H1 (cell line): ENCODE measurements around the gene CR2. TPM values are rescaled to one million over a fixed set of nuclear protein-coding genes. Genes with fewer than 3 reads are reported as not detected.
A peak's percentile ranks its signal among the peaks of the same experiment; 100 is the strongest.

Experiments used
- CTCF ChIA-PET: fragments of 300-600 bp; sonication (Branson Sonifier 250); formaldehyde crosslinking; loops from one replicate; lab custom pipeline; 2021; ENCODE audit not compliant: partially characterized antibody; lab: Charles Lee
- POLR2A ChIA-PET: fragments of 300-600 bp; sonication (Branson Sonifier 250); formaldehyde crosslinking; loops from one replicate; lab custom pipeline; 2021; ENCODE audit warnings: inconsistent platforms; ENCODE audit not compliant: partially characterized antibody; lab: Charles Lee
- DNase-seq, 2 experiments: peaks; one replicate each; pipeline versions ENCODE4 v3.0.0 to v3.0.0-alpha.2; 2010 to 2022; ENCODE audit warnings: low spot score in 2 of 2, low read depth in 1 of 2, mixed read lengths in 1 of 2
- FAIRE-seq: peaks from 2 replicates; lab custom pipeline; 2011; peaks lifted over from hg19 to GRCh38; lab: Jason Lieb, UNC
- H2AFZ ChIP-seq: 2 replicates; pipeline ENCODE4 v1.8.1; 2012; ENCODE audit warnings: low read length, inconsistent platforms
- H2AK5ac ChIP-seq: 2 replicates; pipeline ENCODE4 v1.6.1; 2013; ENCODE audit warnings: low read depth, low read length
- H2BK120ac ChIP-seq: replicated peaks from 2 replicates; pipeline ENCODE3; 2013; ENCODE audit warnings: low read depth, low read length, inconsistent platforms
- H2BK12ac ChIP-seq: 2 replicates; pipeline ENCODE4 v1.6.1; 2013; ENCODE audit warnings: low read depth, low read length
- H2BK15ac ChIP-seq: 2 replicates; pipeline ENCODE4 v1.6.1; 2013; ENCODE audit warnings: low read length
- H2BK20ac ChIP-seq: 2 replicates; pipeline ENCODE4 v1.6.1; 2013; ENCODE audit warnings: low read length
- H2BK5ac ChIP-seq: 2 replicates; pipeline ENCODE4 v1.6.1; 2013; ENCODE audit warnings: low read depth, low read length
- H3K14ac ChIP-seq: 2 replicates; pipeline ENCODE4 v1.6.1; 2013; ENCODE audit warnings: inconsistent platforms; ENCODE audit not compliant: insufficient read length
- H3K18ac ChIP-seq: 2 replicates; pipeline ENCODE4 v1.6.1; 2013; ENCODE audit warnings: low read length; ENCODE audit errors: extremely low read depth
- H3K23ac ChIP-seq: 2 replicates; pipeline ENCODE4 v1.6.1; 2013; ENCODE audit warnings: inconsistent platforms; ENCODE audit not compliant: insufficient read length
- H3K23me2 ChIP-seq: 2 replicates; pipeline ENCODE4 v1.6.1; 2013; ENCODE audit warnings: low read depth, low read length
- H3K27ac ChIP-seq: 2 replicates; pipeline ENCODE4 v1.6.1; 2011; ENCODE audit warnings: low read depth, low read length, inconsistent platforms
- H3K27me3 ChIP-seq, 4 experiments: replicated peaks in 1 of 4; 1 replicate in 1 of 4; 2 replicates in 3 of 4; pipeline versions ENCODE4 v1.6.1 to v1.8.1; 2011 to 2013; ENCODE audit warnings: low read length in 3 of 4, mild to moderate bottlenecking in 3 of 4, inconsistent platforms in 2 of 4, mixed read lengths in 2 of 4, moderate library complexity in 1 of 4; ENCODE audit not compliant: control insufficient read depth in 3 of 4, insufficient read depth in 3 of 4; ENCODE audit errors: extremely low read depth in 1 of 4
- H3K36me3 ChIP-seq, 4 experiments: 2 replicates each; pipeline versions ENCODE4 v1.6.1 to v1.8.1; 2011 to 2013; ENCODE audit warnings: mild to moderate bottlenecking in 4 of 4, low read length in 3 of 4, moderate library complexity in 2 of 4, control low read depth in 1 of 4, inconsistent platforms in 1 of 4; ENCODE audit not compliant: insufficient read depth in 4 of 4, control insufficient read depth in 2 of 4
- H3K4ac ChIP-seq: replicated peaks from 2 replicates; pipeline ENCODE3; 2013; ENCODE audit warnings: low read length, low read depth, mixed read lengths, inconsistent platforms; ENCODE audit not compliant: insufficient read length
- H3K4me1 ChIP-seq, 4 experiments: replicated peaks in 1 of 4; 1 replicate in 1 of 4; 2 replicates in 3 of 4; pipeline versions ENCODE4 v1.6.1 to v1.8.1; 2011 to 2013; ENCODE audit warnings: low read length in 3 of 4, inconsistent platforms in 2 of 4, mixed read lengths in 1 of 4; ENCODE audit not compliant: insufficient read depth in 4 of 4, control insufficient read depth in 3 of 4
- H3K4me2 ChIP-seq, 2 experiments: 2 replicates each; pipeline versions ENCODE4 v1.6.1 to v1.8.1; 2011 to 2013; ENCODE audit warnings: low read depth in 2 of 2, low read length in 2 of 2, control low read depth in 1 of 2, inconsistent platforms in 1 of 2, mild to moderate bottlenecking in 1 of 2; ENCODE audit not compliant: insufficient read depth in 1 of 2
- H3K4me3 ChIP-seq, 4 experiments: fragments of 200-600, 300-600 bp in 1 of 4; sonication (generic), shearing (Covaris generic), sonication (Bioruptor Twin) in 1 of 4; 2 replicates each; pipeline versions ENCODE4 v1.5.1 to v1.8.1; 2011 to 2016; ENCODE audit warnings: low read length in 4 of 4, low read depth in 3 of 4, control low read depth in 2 of 4, inconsistent platforms in 2 of 4, mild to moderate bottlenecking in 2 of 4, mixed read lengths in 1 of 4, moderate library complexity in 1 of 4; ENCODE audit not compliant: insufficient read depth in 2 of 4; ENCODE audit errors: extremely low read depth in 1 of 4
- H3K56ac ChIP-seq: replicated peaks from 2 replicates; pipeline ENCODE3; 2013; ENCODE audit warnings: low read depth, mild to moderate bottlenecking, mixed read lengths, low read length, inconsistent platforms; ENCODE audit not compliant: insufficient read length
- H3K79me1 ChIP-seq: 2 replicates; pipeline ENCODE4 v1.6.1; 2013; ENCODE audit warnings: low read depth, low read length, control low read depth
- H3K79me2 ChIP-seq, 2 experiments: 2 replicates each; pipeline versions ENCODE4 v1.6.1 to v1.8.1; 2012 to 2013; ENCODE audit warnings: low read length in 2 of 2, mild to moderate bottlenecking in 2 of 2, inconsistent platforms in 1 of 2; ENCODE audit not compliant: insufficient read depth in 2 of 2, control insufficient read depth in 1 of 2
- H3K9ac ChIP-seq, 4 experiments: replicated peaks in 1 of 4; 1 replicate in 1 of 4; 2 replicates in 3 of 4; pipeline versions ENCODE4 v1.6.1 to v1.8.1; 2011 to 2013; ENCODE audit warnings: low read depth in 3 of 4, low read length in 3 of 4, control low read depth in 2 of 4, mild to moderate bottlenecking in 2 of 4, moderate library complexity in 2 of 4, inconsistent platforms in 1 of 4; ENCODE audit errors: extremely low read depth in 1 of 4
- H3K9me3 ChIP-seq, 2 experiments: 2 replicates each; pipeline versions ENCODE4 v1.6.1 to v1.8.1; 2012 to 2013; ENCODE audit warnings: mild to moderate bottlenecking in 2 of 2, moderate library complexity in 2 of 2, control low read depth in 1 of 2, inconsistent platforms in 1 of 2, low read depth in 1 of 2, low read length in 1 of 2, mixed read lengths in 1 of 2; ENCODE audit not compliant: insufficient read depth in 2 of 2
- H4K20me1 ChIP-seq, 2 experiments: replicated peaks in 1 of 2; 2 replicates each; pipeline versions ENCODE3 to v1.8.1; 2011 to 2013; ENCODE audit warnings: inconsistent platforms in 2 of 2, low read length in 2 of 2, mild to moderate bottlenecking in 1 of 2; ENCODE audit not compliant: insufficient read depth in 2 of 2, control insufficient read depth in 1 of 2
- H4K5ac ChIP-seq: 2 replicates; pipeline ENCODE4 v1.6.1; 2013; ENCODE audit warnings: low read length, low read depth, mixed read lengths, inconsistent platforms; ENCODE audit not compliant: insufficient read length
- H4K8ac ChIP-seq: 2 replicates; pipeline ENCODE4 v1.8.0; 2013; ENCODE audit warnings: mild to moderate bottlenecking, moderate library complexity, low read length, inconsistent platforms; ENCODE audit not compliant: insufficient read depth; ENCODE audit errors: extremely low read depth
- H4K91ac ChIP-seq: replicated peaks from 2 replicates; pipeline ENCODE3; 2013; ENCODE audit warnings: low read length, mixed read lengths, inconsistent platforms; ENCODE audit not compliant: insufficient read length
- CBX5 ChIP-seq: fragments of 300-800, 300-1000 bp; sonication (generic); IDR thresholded peaks from 2 replicates; pipeline ENCODE4 v1.7.1; 2016; ENCODE audit warnings: antibody characterized with exemption, low read length, low read depth
- CBX8 ChIP-seq: fragments of 300-800, 300-1000 bp; sonication (generic); IDR thresholded peaks from 2 replicates; pipeline ENCODE4 v1.7.1; 2016; ENCODE audit warnings: low read depth, low read length, borderline replicate concordance
- EZH2 ChIP-seq: fragments of 200-600 bp; sonication (generic); IDR thresholded peaks from 2 replicates; pipeline ENCODE4 v1.7.1; 2012; ENCODE audit warnings: low read depth, mild to moderate bottlenecking, moderate library complexity, low read length, inconsistent platforms; ENCODE audit not compliant: severe bottlenecking
- FOSL1 ChIP-seq: IDR thresholded peaks from 2 replicates; pipeline ENCODE4 v1.6.1; 2011; ENCODE audit warnings: mild to moderate bottlenecking, low read depth, low read length, moderate library complexity; ENCODE audit not compliant: insufficient read depth
- JUND ChIP-seq: IDR thresholded peaks from 2 replicates; pipeline ENCODE4 v1.6.1; 2011; ENCODE audit warnings: mild to moderate bottlenecking, improper control_type of control experiment, low read length
- MAFK ChIP-seq: IDR thresholded peaks from 2 replicates; pipeline ENCODE4 v1.6.1; 2012; ENCODE audit warnings: low read depth, mild to moderate bottlenecking, improper control_type of control experiment, low read length
- POLR2A ChIP-seq, 2 experiments: IDR thresholded peaks; 1 replicate in 1 of 2; 2 replicates in 1 of 2; pipeline ENCODE4 v1.6.1; 2011; ENCODE audit warnings: low read depth in 2 of 2, low read length in 2 of 2, mild to moderate bottlenecking in 2 of 2; ENCODE audit errors: control extremely low read depth in 1 of 2
- RBBP5 ChIP-seq: IDR thresholded peaks from 2 replicates; pipeline ENCODE4 v1.7.1; 2012; ENCODE audit warnings: low read depth, mild to moderate bottlenecking, inconsistent platforms, low read length, moderate library complexity, borderline replicate concordance
- RNF2 ChIP-seq: fragments of 200-900, 300-1000 bp; sonication (generic); IDR thresholded peaks from 2 replicates; pipeline ENCODE4 v1.7.1; 2016; ENCODE audit warnings: borderline replicate concordance, low read depth, mild to moderate bottlenecking, antibody characterized with exemption, low read length; ENCODE audit not compliant: poor library complexity, severe bottlenecking; ENCODE audit errors: missing control alignments
- SP1 ChIP-seq: IDR thresholded peaks from 2 replicates; pipeline ENCODE4 v1.6.1; 2011; ENCODE audit warnings: low read depth, low read length
- YY1 ChIP-seq: IDR thresholded peaks from 2 replicates; pipeline ENCODE4 v1.6.1; 2011; ENCODE audit warnings: low read depth, mild to moderate bottlenecking, low read length
- ZNF274 ChIP-seq: IDR thresholded peaks from 2 replicates; pipeline ENCODE4 v1.7.0; 2012; ENCODE audit warnings: low read length, borderline replicate concordance; ENCODE audit errors: extremely low read depth
- WGBS, 2 experiments: shearing (Covaris generic) in 1 of 2; methylation state at CpG; one replicate each; pipeline versions ENCODE4 v1.1.6 to v1.1.7; 2013 to 2015; ENCODE audit warnings: low lambda C conversion rate in 2 of 2, mixed read lengths in 2 of 2, inconsistent platforms in 1 of 2, low coverage in 1 of 2, missing lambda C conversion rate in 1 of 2; ENCODE audit not compliant: insufficient replicate concordance in 2 of 2, insufficient coverage in 1 of 2, insufficient read length in 1 of 2; ENCODE audit errors: extremely low coverage in 1 of 2, missing lambda C conversion rate in 1 of 2; 5-methylcytosine and 5-hydroxymethylcytosine counted together
- polyA plus RNA-seq, 7 experiments: library from polyadenylated mRNA; depleted of rRNA in 3 of 7; stranded (reverse) in 5 of 7; unstranded in 2 of 7; fragments of >200 nt in 5 of 7; fragments of 200-250 nt in 2 of 7; gene quantifications; 1 replicate in 5 of 7; 2 replicates in 1 of 7; 4 replicates in 1 of 7; pipeline versions ENCODE4 v1.2.1 to v1.2.3, GENCODE V29; 2011 to 2013; ENCODE audit warnings: missing spikeins in 2 of 7, mixed read lengths in 2 of 7
- total RNA-seq: library from RNA; stranded (reverse); fragmentation: NEBNext Ultra II Directional; extraction: Animal tissue kit (Norgen Biotek cat#: 25700); gene quantifications from 2 replicates; pipeline ENCODE4 v1.2.1, GENCODE V29; 2021
- TF ChIP-seq, protein P1 (sequence below): IDR thresholded peaks from 2 replicates; pipeline ENCODE4 v1.6.1; 2012; ENCODE audit warnings: inconsistent platforms

The CR2 gene
- total and polyA plus RNA-seq, 2 of the 8 experiments (the other 6 are each of a cell fraction or from before 2014, with no cell fraction given) = 1.7 to 3.0 TPM

DNA sequence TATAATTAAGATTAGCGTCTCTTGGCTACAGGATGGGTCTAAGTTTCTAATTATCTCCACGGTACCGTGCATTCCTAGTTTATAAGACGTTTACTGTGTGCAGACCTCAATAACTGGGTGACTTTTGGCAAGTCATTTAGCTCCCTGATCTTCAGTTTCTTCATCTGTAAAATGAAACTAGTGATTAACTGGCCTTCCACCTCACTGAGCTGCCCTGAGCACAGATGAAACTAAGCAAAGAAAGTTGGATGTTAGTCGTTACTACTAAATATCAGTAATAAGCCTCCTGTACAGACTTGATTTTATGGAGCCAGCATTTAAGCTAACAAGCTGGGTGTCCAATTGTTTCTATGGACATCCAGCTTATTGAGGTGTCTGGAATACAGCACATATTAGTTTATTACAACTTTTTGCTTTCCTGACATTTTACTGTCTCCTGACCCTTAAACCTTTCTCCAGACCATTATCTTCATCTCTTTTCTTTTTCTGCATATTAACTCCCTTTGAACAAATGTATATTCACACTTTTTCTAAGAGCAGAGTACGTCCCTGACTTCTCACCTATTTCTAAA, 1.1 kb downstream of the CR2 start:
- CTCF ChIA-PET = interaction anchor here (0.7 to 2.1 kb wide), 7 partner anchors 13 to 58 kb away, joined by 3 to 8 read pairs (median 3); no protein-coding TSS in a partner anchor
- peak overlapping the region in 1 of 4 experiments; percentile 73; a peak in 3 of 8 replicates for H3K4me3 ChIP-seq
- no peak for TF ChIP-seq POLR2A (IDR thresholded peaks at IDR 0.05; ENCODE audit: control extremely low read depth in 1 of 2, low read depth in 2 of 2, low read length in 2 of 2)
- no peak for TF ChIP-seq RBBP5
- TF ChIP-seq CBX5 = no peak
- no peak for TF ChIP-seq CBX8
- no peak for TF ChIP-seq RNF2
- TF ChIP-seq, protein P1, sequence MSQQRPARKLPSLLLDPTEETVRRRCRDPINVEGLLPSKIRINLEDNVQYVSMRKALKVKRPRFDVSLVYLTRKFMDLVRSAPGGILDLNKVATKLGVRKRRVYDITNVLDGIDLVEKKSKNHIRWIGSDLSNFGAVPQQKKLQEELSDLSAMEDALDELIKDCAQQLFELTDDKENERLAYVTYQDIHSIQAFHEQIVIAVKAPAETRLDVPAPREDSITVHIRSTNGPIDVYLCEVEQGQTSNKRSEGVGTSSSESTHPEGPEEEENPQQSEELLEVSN = no peak
- TF ChIP-seq ZNF274 = no peak
- no peak for TF ChIP-seq YY1
- TF ChIP-seq JUND = no peak
- TF ChIP-seq MAFK = no peak
- no peak for TF ChIP-seq EZH2
- TF ChIP-seq FOSL1 = no peak
- no peak for TF ChIP-seq SP1

More for the DNA sequence above, 1.1 kb downstream of the CR2 start:
- Histone ChIP-seq H4K8ac (no peak overlapping the region), H4K5ac (no peak overlapping the region), H2BK5ac (no peak overlapping the region), H2AFZ (no peak overlapping the region), H2BK20ac (no peak overlapping the region), H2BK15ac (no peak overlapping the region), H3K79me2 (no peaks in the 10 kb centered on the region), H3K23me2 (peaks cover 5% of the 10 kb centered on the region; the same call in 1 of the 2 replicates), H3K18ac (no peak overlapping the region), H3K36me3 (no peaks in the 10 kb centered on the region), H3K56ac (no peak overlapping the region), H3K23ac (no peak overlapping the region), H3K4ac (no peak overlapping the region), H2BK120ac (no peak overlapping the region), H4K91ac (no peak overlapping the region), H3K79me1 (no peaks in the 10 kb centered on the region), H3K9me3 (no peaks in the 10 kb centered on the region), H3K14ac (no peak overlapping the region), H4K20me1 (no peaks in the 10 kb centered on the region), H3K4me1 (no peaks in the 10 kb centered on the region), H3K27me3 (peaks cover 2 to 30% (median 14%) of the 10 kb centered on the region in 4 experiments), H2AK5ac (no peak overlapping the region), H2BK12ac (no peak overlapping the region), H3K4me2 (peak overlapping the region; percentile 51 to 88; a peak in 2 of 4 replicates), H3K27ac (no peak overlapping the region), H3K9ac (no peak overlapping the region)
- 67% methylated on average over 6 of the region's 6 CpGs; no CpG with 5 or more reads in 1 of the 2 experiments for WGBS, 2 experiments
- FAIRE-seq = no peak
- POLR2A ChIA-PET = interaction anchor here (1.2 to 1.8 kb wide), 4 partner anchors 8 to 178 kb away, joined by 3 to 7 read pairs (median 4); partner anchors contain the start of gene CR1
- no peak for DNase-seq
